ENCODE results near the gene SMOC1. TPM values are rescaled to one million over a fixed set of nuclear protein-coding genes. Genes with fewer than 3 reads are reported as not detected.
A peak's percentile ranks its signal among the peaks of the same experiment; 100 is the strongest.

Gene SMOC1
- polyA plus RNA-seq, 4 donors, result 1.7 to 2.4 (median 2.0) TPM

DNA sequence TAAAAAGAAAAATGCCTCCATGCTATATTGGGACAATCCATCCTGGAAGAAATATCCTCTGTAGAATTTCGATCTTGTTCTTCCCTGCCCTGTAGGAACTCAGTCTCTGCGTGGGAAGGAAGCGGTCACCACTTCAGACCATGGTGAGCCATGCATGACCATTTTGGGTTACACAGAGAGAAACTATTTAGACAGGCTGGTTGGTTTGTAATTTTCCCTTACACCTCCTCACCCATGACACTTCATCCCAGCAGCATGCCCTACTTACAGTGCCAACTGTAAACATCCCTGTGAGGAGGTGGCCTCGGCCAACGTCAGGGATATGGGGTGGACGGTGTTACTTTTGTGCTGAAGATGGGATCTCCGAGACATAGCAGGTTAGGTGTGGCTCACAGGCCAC is 121.4 kb downstream of the SMOC1 start:
- DNase-seq (ENCODE audit: low read depth in 4 of 4, low spot score in 2 of 4), result no peak

DNA sequence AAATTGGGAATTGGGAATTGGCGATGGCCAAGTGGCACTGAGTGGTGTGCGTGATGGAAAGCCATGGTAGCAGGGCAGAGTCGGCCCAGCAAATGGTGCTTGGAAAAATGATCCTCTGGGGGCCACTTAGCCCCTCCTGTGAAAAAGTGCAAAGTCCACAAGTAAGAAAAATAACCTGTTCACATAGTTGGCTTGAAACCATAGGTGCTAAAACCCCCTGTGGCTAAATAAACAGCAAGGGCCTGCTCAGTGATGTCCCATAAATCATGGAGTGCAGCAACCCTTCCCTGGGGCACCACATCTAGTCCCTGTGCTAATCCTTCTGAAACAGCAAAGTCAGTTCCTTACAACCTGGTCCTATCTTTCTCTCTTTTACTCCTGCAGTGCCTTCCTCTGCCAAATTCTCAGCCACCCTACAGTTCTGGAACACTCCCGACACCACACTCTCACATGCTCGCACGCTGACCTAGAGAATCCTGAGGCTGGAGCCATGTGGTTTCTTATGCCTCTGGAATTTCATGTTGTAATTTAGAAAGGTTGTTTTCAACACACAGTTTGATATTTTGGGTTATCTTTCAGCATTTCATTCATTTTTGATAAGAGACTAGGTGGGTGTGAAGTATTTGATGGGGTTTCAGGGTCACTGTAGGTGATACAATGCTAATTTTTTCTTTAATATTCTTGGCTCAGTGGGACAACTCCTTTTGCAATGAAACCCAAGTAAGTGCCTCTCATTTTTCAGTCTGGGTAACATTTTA is 123.6 kb downstream of the SMOC1 start:
- no peak for DNase-seq (ENCODE audit: low read depth in 4 of 4, low spot score in 2 of 4)

GRCh38 chr14:70004791-70005190 is 125.6 kb downstream of the SMOC1 start:
- DNase-seq (ENCODE audit: low read depth in 4 of 4, low spot score in 2 of 4), result no peak

DNA sequence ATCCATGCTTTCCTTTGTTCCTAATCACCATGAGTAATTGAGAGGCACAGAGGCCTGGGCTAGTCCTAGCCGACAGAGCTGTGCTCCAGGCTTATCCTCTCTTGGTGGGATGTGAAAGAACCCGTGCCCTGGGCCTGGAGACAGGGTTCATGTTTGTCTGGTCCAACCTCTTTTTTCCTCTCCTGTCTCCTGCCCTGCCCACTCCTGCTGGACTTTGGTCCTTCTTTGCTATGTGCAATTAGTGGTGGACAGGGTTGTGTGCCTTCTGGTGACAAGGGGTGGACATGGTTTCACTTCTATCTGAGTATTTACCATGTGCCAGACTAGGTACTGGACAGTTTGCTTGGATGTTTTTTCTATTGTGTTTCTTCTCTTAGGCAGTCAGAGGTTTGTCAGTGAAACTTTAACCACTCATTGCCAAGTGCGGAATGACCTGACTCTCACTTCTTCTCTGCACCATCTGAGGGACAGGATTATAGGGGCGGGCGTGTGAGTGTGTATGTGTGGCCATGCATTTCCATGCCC is 126.1 kb downstream of the SMOC1 start:
- no peak for DNase-seq (ENCODE audit: low read depth in 4 of 4, low spot score in 2 of 4)

GRCh38 chr14:70006699-70007098 is 127.5 kb downstream of the SMOC1 start:
- DNase-seq (ENCODE audit: low read depth in 4 of 4, low spot score in 2 of 4), result no peak

- DNase-seq (ENCODE audit: low read depth in 4 of 4, low spot score in 2 of 4), result peak in 2 of 4 donors; percentile 25 to 34
These were observed 129.4 kb downstream of the SMOC1 start for GRCh38 chr14:70008284-70009262.

GRCh38 chr14:70009961-70010360 is 130.7 kb downstream of the SMOC1 start:
- no peak for DNase-seq (ENCODE audit: low read depth in 4 of 4, low spot score in 2 of 4)

GRCh38 chr14:70011098-70011497 is 131.9 kb downstream of the SMOC1 start:
- DNase-seq (ENCODE audit: low read depth in 4 of 4, low spot score in 2 of 4), result no peak

GRCh38 chr14:70011708-70012107 is 132.5 kb downstream of the SMOC1 start:
- DNase-seq (ENCODE audit: low read depth in 4 of 4, low spot score in 2 of 4), result no peak

GRCh38 chr14:70013271-70013873 is 134.2 kb downstream of the SMOC1 start:
- no peak for DNase-seq (ENCODE audit: low read depth in 4 of 4, low spot score in 2 of 4)

DNA sequence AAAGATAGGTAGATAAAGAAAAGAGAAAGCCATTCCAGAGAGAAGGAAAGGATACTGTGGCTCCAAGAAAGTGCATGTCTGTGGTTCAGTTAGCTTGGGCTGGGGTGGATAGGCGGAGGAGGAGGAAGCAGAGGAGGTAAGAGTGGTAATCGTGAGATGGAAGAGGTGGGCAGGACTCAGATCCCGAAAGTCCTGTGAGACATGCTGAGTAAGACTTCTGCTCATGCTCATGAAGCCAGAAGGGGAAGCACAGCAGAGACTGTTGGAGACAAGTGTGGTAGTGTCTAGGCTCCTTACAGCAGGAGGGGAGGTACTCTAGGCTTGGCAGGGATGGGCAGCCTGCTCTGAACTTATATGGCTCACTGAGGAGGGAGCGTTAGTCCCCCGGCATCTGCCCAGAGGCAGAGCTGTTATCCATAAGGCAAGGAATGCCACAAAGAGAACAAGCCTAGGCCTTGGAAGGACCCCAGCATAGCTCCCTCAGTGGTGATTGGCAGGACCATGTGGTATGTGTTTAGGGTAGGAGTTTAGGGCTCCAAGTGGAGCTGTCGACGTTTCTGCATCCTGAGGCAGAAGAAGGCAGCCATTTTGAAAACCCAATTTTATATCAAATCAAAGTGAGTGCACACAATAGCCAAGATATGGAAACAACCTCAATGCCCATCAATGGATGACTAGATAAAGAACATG is 135.3 kb downstream of the SMOC1 start:
- DNase-seq (ENCODE audit: low read depth in 4 of 4, low spot score in 2 of 4), result no peak

- DNase-seq (ENCODE audit: low read depth in 4 of 4, low spot score in 2 of 4), result no peak
These were observed 139.0 kb downstream of the SMOC1 start for GRCh38 chr14:70018230-70018629.

DNA sequence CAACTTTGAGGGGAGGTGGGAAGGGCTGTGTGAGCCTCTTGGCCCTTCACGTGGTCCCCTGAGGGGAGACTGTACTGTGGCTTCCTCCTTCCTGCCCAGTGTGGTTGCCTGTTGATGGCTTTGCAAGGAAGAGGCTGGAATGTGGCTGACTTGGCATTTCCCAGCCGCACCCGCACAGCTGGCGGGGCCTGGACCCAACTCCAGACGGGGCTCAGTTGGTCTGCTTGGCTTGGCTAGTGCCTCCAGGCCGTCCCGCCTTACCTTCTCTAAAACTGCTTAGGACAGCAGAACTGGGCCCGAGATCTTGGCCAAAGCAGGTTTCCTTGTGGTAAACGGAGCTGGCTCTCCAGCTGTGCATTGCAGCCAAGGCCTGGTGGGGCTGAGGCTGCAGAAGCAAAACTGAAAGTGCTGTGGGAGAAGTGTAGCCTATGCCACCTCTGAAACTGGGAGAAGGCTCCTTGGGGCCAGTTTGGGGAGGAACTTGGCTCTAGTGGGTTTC is 139.5 kb downstream of the SMOC1 start:
- DNase-seq (ENCODE audit: low read depth in 4 of 4, low spot score in 2 of 4), result no peak

GRCh38 chr14:70019695-70020094 is 140.5 kb downstream of the SMOC1 start:
- DNase-seq (ENCODE audit: low read depth in 4 of 4, low spot score in 2 of 4), result no peak

- DNase-seq (ENCODE audit: low read depth in 4 of 4, low spot score in 2 of 4), result no peak
These were observed 141.3 kb downstream of the SMOC1 start for GRCh38 chr14:70020352-70021170.

DNA sequence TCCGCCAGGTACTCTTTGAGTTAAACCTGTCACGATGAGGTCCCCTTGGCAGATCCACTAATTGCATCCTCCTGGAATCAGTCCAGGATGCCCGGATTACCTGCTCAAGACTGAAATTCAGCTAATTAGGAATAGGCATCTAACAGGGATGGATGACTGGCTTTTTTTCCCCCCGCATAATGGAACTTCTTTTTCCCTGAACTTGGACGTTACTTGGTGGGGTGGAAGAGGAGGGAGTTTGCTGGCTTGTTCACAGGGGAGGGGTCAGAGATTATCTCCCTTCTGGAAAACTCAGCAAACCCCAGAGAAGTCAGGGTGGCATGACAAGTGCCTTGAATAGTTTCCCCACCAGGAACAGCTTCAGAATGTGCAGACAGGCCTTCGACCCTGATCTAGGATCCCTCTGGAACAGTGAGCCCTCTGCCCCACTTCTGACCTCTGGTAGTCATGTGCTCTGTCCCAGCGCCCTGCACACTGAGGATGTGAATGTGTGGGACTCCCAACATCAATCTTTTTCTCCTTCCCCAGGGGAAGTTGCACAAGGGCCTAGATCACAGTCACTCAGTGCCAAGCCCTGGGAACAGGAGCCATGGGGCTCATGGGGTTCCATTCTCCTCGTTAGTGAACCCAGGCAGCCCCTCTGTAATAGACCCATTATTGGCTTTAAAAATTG is 142.5 kb downstream of the SMOC1 start:
- no peak for DNase-seq (ENCODE audit: low read depth in 4 of 4, low spot score in 2 of 4)

DNA sequence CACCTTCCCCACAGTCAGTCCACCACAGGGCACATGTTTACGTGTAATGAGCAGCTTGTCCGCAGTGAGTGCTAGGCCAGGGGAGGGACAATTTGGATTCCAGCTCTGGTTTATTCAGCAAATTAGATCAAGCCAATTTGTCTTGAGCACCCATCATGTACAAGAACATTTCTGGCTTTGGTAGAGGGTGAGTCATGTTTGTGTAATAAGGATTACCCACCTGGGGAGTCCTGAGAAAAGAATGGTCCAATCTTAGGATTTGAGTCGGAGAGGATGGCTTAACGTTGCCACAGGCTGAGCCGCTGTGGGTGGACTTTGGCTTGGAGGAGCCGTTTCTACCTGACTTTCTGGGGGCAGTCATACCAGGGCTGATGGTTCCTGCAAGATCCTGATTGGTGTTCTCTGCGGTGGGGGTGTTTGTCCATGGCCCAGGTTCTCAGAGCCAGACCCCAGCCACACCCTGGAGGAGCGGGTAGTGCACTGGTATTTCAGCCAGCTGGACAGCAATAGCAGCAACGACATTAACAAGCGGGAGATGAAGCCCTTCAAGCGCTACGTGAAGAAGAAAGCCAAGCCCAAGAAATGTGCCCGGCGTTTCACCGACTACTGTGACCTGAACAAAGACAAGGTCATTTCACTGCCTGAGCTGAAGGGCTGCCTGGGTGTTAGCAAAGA is 143.7 kb downstream of the SMOC1 start:
- DNase-seq (ENCODE audit: low read depth in 4 of 4, low spot score in 2 of 4), result no peak

- no peak for DNase-seq (ENCODE audit: low read depth in 4 of 4, low spot score in 2 of 4)
These were observed 144.7 kb downstream of the SMOC1 start for GRCh38 chr14:70023871-70024270.
